Activated CD4-positive, alpha-beta memory T cell treated with anti-CD3 and anti-CD28 coated beads, Interleukin-2, amount 10 ng/mL, durations not matched to agents 7 days and 5 days (primary cell): ENCODE measurements around the gene DNAJC7. TPM values are rescaled to one million over a fixed set of nuclear protein-coding genes. Genes with fewer than 3 reads are reported as not detected.

ENCODE experiments used
- CTCF ChIA-PET: fragments of 350-600 bp; sonication (Branson Sonifier 250); formaldehyde crosslinking; loops from one replicate; lab custom pipeline; 2021; ENCODE audit warnings: antibody characterized with exemption, inconsistent platforms; lab: Charles Lee
- POLR2A ChIA-PET: fragments of 350-600 bp; sonication (Branson Sonifier 250); formaldehyde crosslinking; loops from one replicate; lab custom pipeline; 2021; ENCODE audit warnings: antibody characterized with exemption; lab: Charles Lee
- DNase-seq: peaks from one replicate; pipeline ENCODE4 v3.0.0-alpha.2; 2020
- H3K27ac Mint-ChIP-seq: one replicate; pipeline ENCODE4 v1.8.0; 2021; ENCODE audit warnings: mild to moderate bottlenecking, mixed read lengths
- H3K27me3 Mint-ChIP-seq: one replicate; pipeline ENCODE4 v1.8.0; 2021; ENCODE audit warnings: mixed read lengths
- H3K36me3 Mint-ChIP-seq: one replicate; pipeline ENCODE4 v1.8.0; 2021; ENCODE audit warnings: low read depth, mixed read lengths
- H3K4me1 Mint-ChIP-seq: one replicate; pipeline ENCODE4 v1.8.0; 2021; ENCODE audit warnings: mixed read lengths
- H3K4me3 Mint-ChIP-seq: one replicate; pipeline ENCODE4 v1.8.0; 2021; ENCODE audit warnings: mild to moderate bottlenecking, mixed read lengths
- H3K9me3 Mint-ChIP-seq: one replicate; pipeline ENCODE4 v1.8.0; 2021; ENCODE audit warnings: mixed read lengths
- total RNA-seq, 2 experiments: library from RNA; stranded (reverse); gene quantifications; one replicate each; pipeline ENCODE4 v1.2.3, GENCODE V29; 2021

DNAJC7 gene
- total RNA-seq, 2 experiments from 2014 or later: 88.7 to 95.1 TPM

- H3K4me1 Mint-ChIP-seq: no peaks in the 10 kb centered on the region
- H3K9me3 Mint-ChIP-seq: no peaks in the 10 kb centered on the region
- H3K36me3 Mint-ChIP-seq: no peaks in the 10 kb centered on the region
- DNase-seq: no peak
- POLR2A ChIA-PET: interaction anchor here (0.9 to 1.1 kb wide), 2 partner anchors 68 to 271 kb away, joined by 3 read pairs; partner anchors contain the start of gene EIF1
- H3K27me3 Mint-ChIP-seq: no peaks in the 10 kb centered on the region
- no peak overlapping the region for H3K27ac Mint-ChIP-seq
- CTCF ChIA-PET: interaction anchor here (0.6 to 1.8 kb wide), 7 partner anchors 17 to 42 kb away, joined by 3 to 6 read pairs (median 5); partner anchors contain the start of gene ODAD4
- H3K4me3 Mint-ChIP-seq: no peak overlapping the region
These were observed 57.7 kb downstream of the DNAJC7 start for GRCh38 chr17:41959336-41960095.

GRCh38 chr17:41959030-41959335 lies 58.3 kb downstream of the DNAJC7 start:
- no peak overlapping the region for H3K27ac Mint-ChIP-seq
- H3K9me3 Mint-ChIP-seq: no peaks in the 10 kb centered on the region
- no peaks in the 10 kb centered on the region for H3K27me3 Mint-ChIP-seq
- DNase-seq: no peak
- no peaks in the 10 kb centered on the region for H3K36me3 Mint-ChIP-seq
- H3K4me3 Mint-ChIP-seq: no peak overlapping the region
- POLR2A ChIA-PET: interaction anchor here (1.1 kb wide), 1 partner anchor 69 kb away, joined by 3 read pairs; no protein-coding TSS in a partner anchor
- H3K4me1 Mint-ChIP-seq: no peaks in the 10 kb centered on the region
- CTCF ChIA-PET: interaction anchor here (0.7 to 1.8 kb wide), 8 partner anchors 9 to 159 kb away, joined by 3 to 6 read pairs (median 4); partner anchors contain the start of gene ODAD4

GRCh38 chr17:41957869-41958439 lies 59.3 kb downstream of the DNAJC7 start:
- DNase-seq: no peak
- H3K36me3 Mint-ChIP-seq: no peaks in the 10 kb centered on the region
- H3K9me3 Mint-ChIP-seq: no peaks in the 10 kb centered on the region
- no peaks in the 10 kb centered on the region for H3K27me3 Mint-ChIP-seq
- H3K4me1 Mint-ChIP-seq: no peaks in the 10 kb centered on the region
- no peak overlapping the region for H3K4me3 Mint-ChIP-seq
- ChIA-PET CTCF (interaction anchor here (0.7 to 1.4 kb wide), 4 partner anchors 8 to 209 kb away, joined by 3 to 5 read pairs (median 4); no protein-coding TSS in a partner anchor), POLR2A (interaction anchor here (1.2 to 1.3 kb wide), 2 partner anchors 8 to 10 kb away, joined by 3 read pairs; no protein-coding TSS in a partner anchor)
- H3K27ac Mint-ChIP-seq: no peak overlapping the region

- H3K27ac Mint-ChIP-seq: no peak overlapping the region
- CTCF ChIA-PET: interaction anchor here (0.9 to 1.4 kb wide), 2 partner anchors 36 to 161 kb away, joined by 3 read pairs; no protein-coding TSS in a partner anchor
These were observed 60.0 kb downstream of the DNAJC7 start for GRCh38 chr17:41957031-41957868.

GRCh38 chr17:41956522-41956921 lies 60.7 kb downstream of the DNAJC7 start:
- H3K4me1 Mint-ChIP-seq: no peaks in the 10 kb centered on the region
- H3K4me3 Mint-ChIP-seq: no peak overlapping the region
- no peaks in the 10 kb centered on the region for H3K9me3 Mint-ChIP-seq
- CTCF ChIA-PET: interaction anchor here (1.0 to 1.5 kb wide), 3 partner anchors 9 to 559 kb away, joined by 3 to 4 read pairs (median 4); no protein-coding TSS in a partner anchor
- H3K36me3 Mint-ChIP-seq: no peaks in the 10 kb centered on the region
- no peak overlapping the region for H3K27ac Mint-ChIP-seq
- no peaks in the 10 kb centered on the region for H3K27me3 Mint-ChIP-seq
- POLR2A ChIA-PET: no interaction called here
- DNase-seq: no peak

More at GRCh38 chr17:41957031-41957868, 60.0 kb downstream of the DNAJC7 start:
- Mint-ChIP-seq H3K4me3 (no peak overlapping the region), H3K27me3 (no peaks in the 10 kb centered on the region), H3K9me3 (no peaks in the 10 kb centered on the region), H3K4me1 (no peaks in the 10 kb centered on the region), H3K36me3 (no peaks in the 10 kb centered on the region)
- POLR2A ChIA-PET: interaction anchor here (1.2 to 1.3 kb wide), 2 partner anchors 9 to 11 kb away, joined by 3 read pairs; no protein-coding TSS in a partner anchor
- DNase-seq: no peak

GRCh38 chr17:41948762-41949460 lies 68.3 kb downstream of the DNAJC7 start:
- Mint-ChIP-seq H3K27ac (no peak overlapping the region), H3K9me3 (no peaks in the 10 kb centered on the region), H3K4me3 (no peak overlapping the region), H3K4me1 (no peaks in the 10 kb centered on the region), H3K27me3 (no peaks in the 10 kb centered on the region), H3K36me3 (no peaks in the 10 kb centered on the region)
- no peak for DNase-seq
- ChIA-PET POLR2A (interaction anchor here (1.2 to 1.8 kb wide), 2 partner anchors 11 to 14 kb away, joined by 4 to 5 read pairs; no protein-coding TSS in a partner anchor), CTCF (interaction anchor here (2.0 kb wide), 1 partner anchor 18 kb away, joined by 8 read pairs; the partner anchor contains the start of gene ODAD4)

GRCh38 chr17:41944943-41945342 lies 72.3 kb downstream of the DNAJC7 start:
- no peak overlapping the region for H3K4me3 Mint-ChIP-seq
- CTCF ChIA-PET: interaction anchor here (0.7 kb wide), 1 partner anchor 9 kb away, joined by 3 read pairs; no protein-coding TSS in a partner anchor
- no peak overlapping the region for H3K27ac Mint-ChIP-seq
- POLR2A ChIA-PET: interaction anchor here (1.5 kb wide), 1 partner anchor 22 kb away, joined by 5 read pairs; the partner anchor contains the start of gene CNP
- peaks cover 8% of the 10 kb centered on the region for H3K27me3 Mint-ChIP-seq
- H3K4me1 Mint-ChIP-seq: no peaks in the 10 kb centered on the region
- no peaks in the 10 kb centered on the region for H3K9me3 Mint-ChIP-seq
- no peaks in the 10 kb centered on the region for H3K36me3 Mint-ChIP-seq
- DNase-seq: no peak

- ChIA-PET CTCF (no interaction called here), POLR2A (no interaction called here)
- Mint-ChIP-seq H3K27me3 (peaks cover 8% of the 10 kb centered on the region), H3K9me3 (no peaks in the 10 kb centered on the region), H3K27ac (no peak overlapping the region), H3K4me3 (no peak overlapping the region), H3K4me1 (no peaks in the 10 kb centered on the region), H3K36me3 (no peaks in the 10 kb centered on the region)
- no peak for DNase-seq
These were observed 73.7 kb downstream of the DNAJC7 start for GRCh38 chr17:41943492-41943891.

- peaks cover 8% of the 10 kb centered on the region for H3K27me3 Mint-ChIP-seq
- no peak overlapping the region for H3K27ac Mint-ChIP-seq
- H3K36me3 Mint-ChIP-seq: no peaks in the 10 kb centered on the region
- no peaks in the 10 kb centered on the region for H3K9me3 Mint-ChIP-seq
- CTCF ChIA-PET: no interaction called here
- no peaks in the 10 kb centered on the region for H3K4me1 Mint-ChIP-seq
- no peak for DNase-seq
- H3K4me3 Mint-ChIP-seq: no peak overlapping the region
- POLR2A ChIA-PET: interaction anchor here (1.6 kb wide), 1 partner anchor 12 kb away, joined by 4 read pairs; the partner anchor contains the start of gene ODAD4
These were observed 74.4 kb downstream of the DNAJC7 start for GRCh38 chr17:41942626-41943373.

GRCh38 chr17:41941168-41941567 lies 76.1 kb downstream of the DNAJC7 start:
- Mint-ChIP-seq H3K4me1 (no peaks in the 10 kb centered on the region), H3K9me3 (no peaks in the 10 kb centered on the region), H3K27me3 (peaks cover 8% of the 10 kb centered on the region), H3K4me3 (no peak overlapping the region), H3K36me3 (no peaks in the 10 kb centered on the region), H3K27ac (no peak overlapping the region)
- CTCF ChIA-PET: no interaction called here
- no peak for DNase-seq
- POLR2A ChIA-PET: interaction anchor here (1.6 kb wide), 1 partner anchor 10 kb away, joined by 4 read pairs; the partner anchor contains the start of gene ODAD4

- Mint-ChIP-seq H3K36me3 (no peaks in the 10 kb centered on the region), H3K27ac (no peak overlapping the region), H3K4me3 (no peak overlapping the region), H3K27me3 (peaks cover 8% of the 10 kb centered on the region), H3K4me1 (peaks cover under 1% of the 10 kb centered on the region), H3K9me3 (no peaks in the 10 kb centered on the region)
- CTCF ChIA-PET: interaction anchor here (1.2 kb wide), 1 partner anchor 9 kb away, joined by 3 read pairs; the partner anchor contains the start of gene ODAD4
- no peak for DNase-seq
- POLR2A ChIA-PET: interaction anchor here (1.4 to 2.5 kb wide), 2 partner anchors 10 to 21 kb away, joined by 9 to 10 read pairs; partner anchors contain the start of genes ACLY and ODAD4
These were observed 77.5 kb downstream of the DNAJC7 start for GRCh38 chr17:41939693-41940090.
